Heart left ventricle (tissue), 16 donors: Measurements from ENCODE around the gene LRP1B. TPM values are rescaled to one million over a fixed set of nuclear protein-coding genes. Genes with fewer than 3 reads are reported as not detected.

ENCODE experiments used
- ATAC-seq, 4 donors: fragments of 200-7000 bp; cut with Tn5 transposase; one replicate each; pipeline ENCODE4 v1.9.1; 2020 to 2022; ENCODE audit warnings: moderate library complexity in 4 of 4, mild to moderate bottlenecking in 3 of 4, moderate number of reproducible peaks in 1 of 4
- DNase-seq, 5 donors: peaks; one replicate each; pipeline ENCODE4 v3.0.0-alpha.2; 2020
- H3K27ac ChIP-seq, 12 donors: fragments of 200-600 bp; sonication (generic) in 4 of 12; one replicate each; pipeline versions ENCODE4 v1.5.0 to v1.8.0; 2016 to 2022; ENCODE audit warnings: mild to moderate bottlenecking in 2 of 12
- H3K27me3 ChIP-seq, 9 donors: fragments of 200-600 bp; sonication (generic) in 2 of 9; one replicate each; pipeline versions ENCODE4 v1.5.1 to v1.8.0; 2016 to 2022; ENCODE audit warnings: mild to moderate bottlenecking in 3 of 9
- H3K36me3 ChIP-seq, 9 donors: fragments of 200-600 bp; sonication (generic) in 2 of 9; one replicate each; pipeline versions ENCODE4 v1.5.0 to v1.8.0; 2018 to 2022; ENCODE audit warnings: mild to moderate bottlenecking in 2 of 9
- H3K4me1 ChIP-seq, 12 donors: fragments of 200-600 bp; sonication (generic) in 4 of 12; one replicate each; pipeline versions ENCODE4 v1.5.0 to v1.8.0; 2016 to 2022; ENCODE audit warnings: mild to moderate bottlenecking in 3 of 12
- H3K4me3 ChIP-seq, 12 donors: fragments of 200-600 bp; sonication (generic) in 4 of 12; one replicate each; pipeline versions ENCODE4 v1.5.0 to v1.8.0; 2017 to 2022; ENCODE audit warnings: mild to moderate bottlenecking in 9 of 12, moderate library complexity in 4 of 12
- H3K9me3 ChIP-seq, 12 donors: fragments of 200-600 bp; sonication (generic) in 4 of 12; one replicate each; pipeline versions ENCODE4 v1.5.0 to v1.8.0; 2016 to 2022; ENCODE audit warnings: mild to moderate bottlenecking in 1 of 12
- CTCF ChIP-seq, 12 donors: fragments of 200-600 bp; sonication (generic) in 4 of 12; IDR thresholded peaks; one replicate each; pipeline versions ENCODE4 v1.5.0 to v1.8.0; 2018 to 2022; ENCODE audit warnings: antibody characterized with exemption in 12 of 12, mild to moderate bottlenecking in 5 of 12
- POLR2A ChIP-seq, 2 donors: fragments of 450-650 bp; IDR thresholded peaks; one replicate each; pipeline ENCODE4 v1.6.1; 2017; ENCODE audit warnings: antibody characterized with exemption in 2 of 2, mild to moderate bottlenecking in 2 of 2, moderate library complexity in 2 of 2
- WGBS, 4 donors: extraction: QIAGEN DNeasy Blood & Tissue Kit in 2 of 4; methylation state at CpG; one replicate each; pipeline versions ENCODE4 v1.1.5 to v1.1.7; 2013 to 2018; 5-methylcytosine and 5-hydroxymethylcytosine counted together
- intact Hi-C, 10 donors: fragments of 100-400 bp; cut with DNase I; formaldehyde crosslinking; loops; one replicate each; pipeline versions ENCODE4 v1.11.1 to v1.14.2; 2022
- polyA plus RNA-seq, 2 donors: library from polyadenylated mRNA; stranded (reverse); fragments of 200-250 nt; gene quantifications; one replicate each; pipeline ENCODE4 v1.2.3, GENCODE V29; 2013
- total RNA-seq, 9 donors: library from RNA; depleted of rRNA in 2 of 9; stranded (reverse); fragments of >200 nt in 2 of 9; fragmentation: NEBNext Ultra II Directional in 3 of 9; extraction: Animal tissue kit (Norgen Biotek cat#: 25700) in 3 of 9; gene quantifications; one replicate each; pipeline versions ENCODE4 v1.1.0 to v1.2.4, GENCODE V29; 2016 to 2023
- donor health status: ischemic (EF 13 %, LVEDD 7.1; RV severe dilation, severe dysfunction).
- donor health status: healthy with polysubstance abuse.
- donor health status: DM: no; HTN: yes; CAD: no.
- donor health status: DM: no; HTN: no; CAD: no.
- donor health status: ischemic (EF 25% LVEDD 6.9; RV normal size, moderate dysfunction).
- donor health status: ischemic (EF 25% LVEDD 5.7; RV mildly dilated, moderate dysfunction).
- donor health status: healthy.
- donor health status: DM: yes; HTN: yes; CAD: no.
- donor health status: ischemic (EF 35%, LVEDD 5.7; RV mildly dilated, moderate dysfunction).
- donor health status: nonischemic (EF 11% LVEDD 7.7; RV severe dilation, severe dysfunction).
- donor health status: DM: yes; HTN: yes; CAD: no.
- donor health status: PGD.
- donor health status: ischemic (EF 29% LVEDD 5.4; RV normal size, mild dysfunction).
- donor health status: nonischemic (EF 23%, LVEDD 6.1; RV moderate dilation, normal function).

LRP1B gene
- total and polyA plus RNA-seq, 11 donors = 0.01 to 0.19 (median 0.11) TPM; not detected in 2

- H3K27me3 ChIP-seq = no peaks in the 10 kb centered on the region
- H3K27ac ChIP-seq = no peak overlapping the region
- no peaks in the 10 kb centered on the region for H3K36me3 ChIP-seq
- ATAC-seq = no peak
- DNase-seq = no peak
- 89 to 98% (median 96%) methylated on average over 1 of the region's 1 CpG for WGBS, 4 donors
- no peaks in the 10 kb centered on the region for H3K9me3 ChIP-seq
- intact Hi-C loops = no loop called here
- no peaks in the 10 kb centered on the region for H3K4me1 ChIP-seq
- no peak overlapping the region for H3K4me3 ChIP-seq
- no peak for TF ChIP-seq CTCF (IDR thresholded peaks at IDR 0.05)
- no peak for TF ChIP-seq POLR2A (IDR thresholded peaks at IDR 0.05)
These were observed 1768.5 kb downstream of the LRP1B start for GRCh38 chr2:140362361-140362760.

GRCh38 chr2:140359056-140359771, 1771.6 kb downstream of the LRP1B start:
- Histone ChIP-seq H3K27me3 (no peaks in the 10 kb centered on the region), H3K36me3 (no peaks in the 10 kb centered on the region), H3K9me3 (no peaks in the 10 kb centered on the region), H3K4me3 (no peak overlapping the region), H3K27ac (no peak overlapping the region), H3K4me1 (no peaks in the 10 kb centered on the region)
- intact Hi-C loops = no loop called here
- no peak for TF ChIP-seq CTCF (IDR thresholded peaks at IDR 0.05)
- no peak for TF ChIP-seq POLR2A (IDR thresholded peaks at IDR 0.05)
- 51 to 66% (median 61%) methylated on average over 2 of the region's 2 CpGs for WGBS, 4 donors
- no peak for ATAC-seq
- DNase-seq = no peak

GRCh38 chr2:140356697-140357096, 1774.1 kb downstream of the LRP1B start:
- ATAC-seq = no peak
- 87 to 96% (median 92%) methylated on average over 1 of the region's 1 CpG for WGBS, 4 donors

More at GRCh38 chr2:140356697-140357096, 1774.1 kb downstream of the LRP1B start:
- TF ChIP-seq CTCF (IDR thresholded peaks at IDR 0.05) (no peak), POLR2A (IDR thresholded peaks at IDR 0.05) (no peak)
- intact Hi-C loops = no loop called here
- no peaks in the 10 kb centered on the region for H3K36me3 ChIP-seq
- no peaks in the 10 kb centered on the region for H3K4me1 ChIP-seq
- no peak overlapping the region for H3K4me3 ChIP-seq
- H3K9me3 ChIP-seq = no peaks in the 10 kb centered on the region
- no peak for DNase-seq
- no peak overlapping the region for H3K27ac ChIP-seq
- no peaks in the 10 kb centered on the region for H3K27me3 ChIP-seq
